ENCODE results near the gene MAD1L1. TPM values are rescaled to one million over a fixed set of nuclear protein-coding genes. Genes with fewer than 3 reads are reported as not detected.

MAD1L1 gene
- total and polyA plus RNA-seq, 2 of the 13 experiments (the other 11 are each of a cell fraction or from before 2014, with no cell fraction given): 17.4 to 64.7 TPM

DNA sequence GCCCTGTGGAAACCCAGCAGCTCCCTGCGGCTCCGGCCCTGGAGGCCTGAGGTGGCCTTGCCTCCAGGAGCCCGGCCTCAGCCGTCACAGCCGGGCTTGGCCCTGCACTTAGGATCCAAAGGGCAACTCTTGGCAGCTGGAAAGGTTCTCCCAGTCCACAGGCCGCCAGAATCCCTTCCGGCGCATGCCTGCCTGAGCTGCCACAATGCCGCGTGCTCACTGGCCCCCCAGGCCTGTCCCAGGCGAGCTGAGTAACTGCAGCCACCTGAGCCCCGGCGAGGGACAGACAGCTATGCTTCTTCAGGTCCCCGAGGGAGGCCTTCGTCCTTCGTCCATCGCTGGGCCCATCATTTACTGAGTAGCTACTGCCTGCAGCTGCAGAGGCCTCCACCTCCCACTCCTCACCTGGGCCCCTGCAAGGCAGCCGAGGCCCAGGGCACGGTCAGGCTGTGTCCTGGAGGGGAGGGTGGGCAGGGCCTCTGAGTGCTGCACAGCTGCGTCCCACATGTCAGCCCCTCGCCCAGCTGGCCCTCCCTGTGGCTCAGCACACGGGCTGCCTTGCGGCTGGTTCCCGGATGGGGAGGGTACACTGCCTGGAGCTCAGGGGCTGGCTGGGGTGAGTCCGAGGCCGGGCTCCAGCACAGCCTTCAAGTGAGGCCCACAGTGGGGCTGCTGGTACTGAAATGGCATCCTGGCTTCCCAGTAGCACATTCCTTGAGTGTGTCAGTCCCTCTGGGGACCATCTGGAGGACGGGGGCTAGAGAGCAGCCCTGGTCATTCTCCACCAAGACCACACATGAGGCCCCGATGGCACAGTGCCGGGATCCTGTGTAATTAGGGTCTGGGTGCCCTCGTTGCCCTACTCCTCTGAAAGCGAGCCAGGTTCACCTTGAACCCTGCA lies 390.2 kb downstream of the MAD1L1 start (continued):
- TF ChIP-seq, protein P1, sequence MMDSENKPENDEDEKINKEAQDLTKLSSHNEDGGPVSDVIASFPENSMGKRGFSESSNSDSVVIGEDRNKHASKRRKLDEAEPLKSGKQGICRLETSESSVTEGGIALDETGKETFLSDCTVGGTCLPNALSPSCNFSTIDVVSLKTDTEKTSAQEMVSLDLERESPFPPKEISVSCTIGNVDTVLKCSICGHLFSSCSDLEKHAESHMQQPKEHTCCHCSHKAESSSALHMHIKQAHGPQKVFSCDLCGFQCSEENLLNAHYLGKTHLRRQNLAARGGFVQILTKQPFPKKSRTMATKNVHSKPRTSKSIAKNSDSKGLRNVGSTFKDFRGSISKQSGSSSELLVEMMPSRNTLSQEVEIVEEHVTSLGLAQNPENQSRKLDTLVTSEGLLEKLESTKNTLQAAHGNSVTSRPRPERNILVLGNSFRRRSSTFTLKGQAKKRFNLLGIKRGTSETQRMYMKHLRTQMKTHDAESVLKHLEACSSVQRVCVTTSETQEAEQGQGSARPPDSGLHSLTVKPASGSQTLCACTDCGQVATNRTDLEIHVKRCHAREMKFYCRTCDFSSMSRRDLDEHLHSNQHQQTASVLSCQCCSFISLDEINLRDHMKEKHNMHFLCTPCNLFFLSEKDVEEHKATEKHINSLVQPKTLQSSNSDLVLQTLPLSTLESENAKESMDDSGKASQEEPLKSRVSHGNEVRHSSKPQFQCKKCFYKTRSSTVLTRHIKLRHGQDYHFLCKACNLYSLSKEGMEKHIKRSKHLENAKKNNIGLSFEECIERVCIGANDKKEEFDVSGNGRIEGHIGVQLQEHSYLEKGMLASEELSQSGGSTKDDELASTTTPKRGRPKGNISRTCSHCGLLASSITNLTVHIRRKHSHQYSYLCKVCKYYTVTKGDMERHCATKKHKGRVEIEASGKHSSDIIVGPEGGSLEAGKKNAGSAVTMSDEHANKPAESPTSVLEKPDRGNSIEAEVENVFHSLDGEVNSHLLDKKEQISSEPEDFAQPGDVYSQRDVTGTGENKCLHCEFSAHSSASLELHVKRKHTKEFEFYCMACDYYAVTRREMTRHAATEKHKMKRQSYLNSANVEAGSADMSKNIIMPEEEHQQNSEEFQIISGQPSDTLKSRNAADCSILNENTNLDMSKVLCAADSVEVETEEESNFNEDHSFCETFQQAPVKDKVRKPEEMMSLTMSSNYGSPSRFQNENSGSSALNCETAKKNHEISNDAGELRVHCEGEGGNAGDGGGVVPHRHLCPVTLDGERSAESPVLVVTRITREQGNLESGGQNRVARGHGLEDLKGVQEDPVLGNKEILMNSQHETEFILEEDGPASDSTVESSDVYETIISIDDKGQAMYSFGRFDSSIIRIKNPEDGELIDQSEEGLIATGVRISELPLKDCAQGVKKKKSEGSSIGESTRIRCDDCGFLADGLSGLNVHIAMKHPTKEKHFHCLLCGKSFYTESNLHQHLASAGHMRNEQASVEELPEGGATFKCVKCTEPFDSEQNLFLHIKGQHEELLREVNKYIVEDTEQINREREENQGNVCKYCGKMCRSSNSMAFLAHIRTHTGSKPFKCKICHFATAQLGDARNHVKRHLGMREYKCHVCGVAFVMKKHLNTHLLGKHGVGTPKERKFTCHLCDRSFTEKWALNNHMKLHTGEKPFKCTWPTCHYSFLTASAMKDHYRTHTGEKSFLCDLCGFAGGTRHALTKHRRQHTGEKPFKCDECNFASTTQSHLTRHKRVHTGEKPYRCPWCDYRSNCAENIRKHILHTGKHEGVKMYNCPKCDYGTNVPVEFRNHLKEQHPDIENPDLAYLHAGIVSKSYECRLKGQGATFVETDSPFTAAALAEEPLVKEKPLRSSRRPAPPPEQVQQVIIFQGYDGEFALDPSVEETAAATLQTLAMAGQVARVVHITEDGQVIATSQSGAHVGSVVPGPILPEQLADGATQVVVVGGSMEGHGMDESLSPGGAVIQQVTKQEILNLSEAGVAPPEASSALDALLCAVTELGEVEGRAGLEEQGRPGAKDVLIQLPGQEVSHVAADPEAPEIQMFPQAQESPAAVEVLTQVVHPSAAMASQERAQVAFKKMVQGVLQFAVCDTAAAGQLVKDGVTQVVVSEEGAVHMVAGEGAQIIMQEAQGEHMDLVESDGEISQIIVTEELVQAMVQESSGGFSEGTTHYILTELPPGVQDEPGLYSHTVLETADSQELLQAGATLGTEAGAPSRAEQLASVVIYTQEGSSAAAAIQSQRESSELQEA (CRISPR knock-in tag; IDR thresholded peaks at IDR 0.05; ENCODE audit: not compliant biosample characterization): no peak
- no peak; the same call in 1 of the 2 replicates for TF ChIP-seq ZMAT3 (CRISPR knock-in tag; conservative IDR thresholded peaks at IDR 0.05)
- no peak for TF ChIP-seq FIP1L1 (IDR thresholded peaks at IDR 0.05; ENCODE audit: borderline replicate concordance, insufficient read depth, low read depth, low read length)
- no peak for TF ChIP-seq MAFK (conservative IDR thresholded peaks at IDR 0.05 in 1 of 2, IDR thresholded peaks at IDR 0.05 in 1 of 2; ENCODE audit: low read length in 2 of 2)
- no peak for TF ChIP-seq U2AF2 (IDR thresholded peaks at IDR 0.05; ENCODE audit: low read depth, low read length)
- no peak for TF ChIP-seq ZFP1 (CRISPR knock-in tag; IDR thresholded peaks at IDR 0.05)
- TF ChIP-seq, protein P2, sequence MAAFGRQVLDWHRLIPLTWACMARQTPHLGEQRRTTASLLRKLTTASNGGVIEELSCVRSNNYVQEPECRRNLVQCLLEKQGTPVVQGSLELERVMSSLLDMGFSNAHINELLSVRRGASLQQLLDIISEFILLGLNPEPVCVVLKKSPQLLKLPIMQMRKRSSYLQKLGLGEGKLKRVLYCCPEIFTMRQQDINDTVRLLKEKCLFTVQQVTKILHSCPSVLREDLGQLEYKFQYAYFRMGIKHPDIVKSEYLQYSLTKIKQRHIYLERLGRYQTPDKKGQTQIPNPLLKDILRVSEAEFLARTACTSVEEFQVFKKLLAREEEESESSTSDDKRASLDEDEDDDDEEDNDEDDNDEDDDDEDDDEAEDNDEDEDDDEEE (CRISPR knock-in tag; IDR thresholded peaks at IDR 0.05): no peak
- no peak for TF ChIP-seq ZNF337 (CRISPR knock-in tag; IDR thresholded peaks at IDR 0.05; ENCODE audit: borderline replicate concordance, low read depth)
- TF ChIP-seq ZNF251 (CRISPR knock-in tag; IDR thresholded peaks at IDR 0.05): no peak
- TF ChIP-seq, protein P3, sequence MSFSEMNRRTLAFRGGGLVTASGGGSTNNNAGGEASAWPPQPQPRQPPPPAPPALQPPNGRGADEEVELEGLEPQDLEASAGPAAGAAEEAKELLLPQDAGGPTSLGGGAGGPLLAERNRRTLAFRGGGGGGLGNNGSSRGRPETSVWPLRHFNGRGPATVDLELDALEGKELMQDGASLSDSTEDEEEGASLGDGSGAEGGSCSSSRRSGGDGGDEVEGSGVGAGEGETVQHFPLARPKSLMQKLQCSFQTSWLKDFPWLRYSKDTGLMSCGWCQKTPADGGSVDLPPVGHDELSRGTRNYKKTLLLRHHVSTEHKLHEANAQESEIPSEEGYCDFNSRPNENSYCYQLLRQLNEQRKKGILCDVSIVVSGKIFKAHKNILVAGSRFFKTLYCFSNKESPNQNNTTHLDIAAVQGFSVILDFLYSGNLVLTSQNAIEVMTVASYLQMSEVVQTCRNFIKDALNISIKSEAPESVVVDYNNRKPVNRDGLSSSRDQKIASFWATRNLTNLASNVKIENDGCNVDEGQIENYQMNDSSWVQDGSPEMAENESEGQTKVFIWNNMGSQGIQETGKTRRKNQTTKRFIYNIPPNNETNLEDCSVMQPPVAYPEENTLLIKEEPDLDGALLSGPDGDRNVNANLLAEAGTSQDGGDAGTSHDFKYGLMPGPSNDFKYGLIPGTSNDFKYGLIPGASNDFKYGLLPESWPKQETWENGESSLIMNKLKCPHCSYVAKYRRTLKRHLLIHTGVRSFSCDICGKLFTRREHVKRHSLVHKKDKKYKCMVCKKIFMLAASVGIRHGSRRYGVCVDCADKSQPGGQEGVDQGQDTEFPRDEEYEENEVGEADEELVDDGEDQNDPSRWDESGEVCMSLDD (CRISPR knock-in tag; IDR thresholded peaks at IDR 0.05; ENCODE audit: borderline replicate concordance): no peak
- TF ChIP-seq TCF7L2 (IDR thresholded peaks at IDR 0.05; ENCODE audit: low read depth, low read length): no peak
- TF ChIP-seq ZNF20 (CRISPR knock-in tag; IDR thresholded peaks at IDR 0.05): no peak
- no peak for TF ChIP-seq ZNF7 (CRISPR knock-in tag; IDR thresholded peaks at IDR 0.05)
- TF ChIP-seq ZNF350 (CRISPR knock-in tag; IDR thresholded peaks at IDR 0.05; ENCODE audit: borderline replicate concordance, low read depth): no peak; the same call in 1 of the 2 replicates
- no peak for TF ChIP-seq NFYC (CRISPR knock-in tag; IDR thresholded peaks at IDR 0.05)

Measured in HepG2 (cell line).